HepG2 (cell line): Measurements from ENCODE around the gene NAP1L1. TPM values are rescaled to one million over a fixed set of nuclear protein-coding genes. Genes with fewer than 3 reads are reported as not detected.

Source experiments
- ARNTL ChIP-seq: sonication (generic); formaldehyde crosslinking; IDR thresholded peaks from 2 replicates; pipeline ENCODE4 v1.4.0; 2020; ENCODE audit warnings: mild to moderate bottlenecking, missing genetic modification reagents
- CCDC6 ChIP-seq: sonication (generic); formaldehyde crosslinking; IDR thresholded peaks from 2 replicates; pipeline ENCODE4 v1.8.1; 2022; ENCODE audit warnings: mild to moderate bottlenecking, missing genetic modification reagents, moderate library complexity
- FOSL1 ChIP-seq: sonication (generic); formaldehyde crosslinking; IDR thresholded peaks from 2 replicates; pipeline ENCODE4 v1.9.0; 2021; ENCODE audit warnings: missing genetic modification reagents, borderline replicate concordance
- GABPB1 ChIP-seq: IDR thresholded peaks from 2 replicates; pipeline ENCODE4 v1.6.1; 2016; ENCODE audit warnings: mild to moderate bottlenecking, missing genetic modification reagents, moderate library complexity, missing compliant biosample characterization
- GTF3A ChIP-seq: sonication (generic); formaldehyde crosslinking; conservative IDR thresholded peaks from 2 replicates; pipeline ENCODE4 v1.4.0; 2020; ENCODE audit warnings: mild to moderate bottlenecking, missing genetic modification reagents
- HBP1 ChIP-seq: IDR thresholded peaks from 2 replicates; pipeline ENCODE4 v1.6.1; 2016; ENCODE audit warnings: low read depth, control low read depth
- LCORL ChIP-seq, 2 experiments: fragments of 450-650 bp in 1 of 2; sonication (generic) in 1 of 2; formaldehyde crosslinking in 1 of 2; IDR thresholded peaks; 2 replicates each; pipeline versions ENCODE4 v1.5.0 to v1.6.1; 2017 to 2020; ENCODE audit warnings: antibody characterized with exemption in 1 of 2, missing genetic modification reagents in 1 of 2
- LRRFIP1 ChIP-seq: sonication (generic); formaldehyde crosslinking; conservative IDR thresholded peaks from 2 replicates; pipeline ENCODE4 v1.4.0; 2020; ENCODE audit warnings: missing genetic modification reagents
- MXI1 ChIP-seq: IDR thresholded peaks from 3 replicates; pipeline ENCODE4 v1.6.1; 2012; ENCODE audit warnings: low read depth, low read length, inconsistent platforms, borderline replicate concordance
- PBX3 ChIP-seq: sonication (generic); formaldehyde crosslinking; IDR thresholded peaks from 2 replicates; pipeline ENCODE4 v1.8.1; 2023; ENCODE audit warnings: missing genetic modification reagents, inconsistent platforms, borderline replicate concordance
- POGK ChIP-seq: sonication (generic); formaldehyde crosslinking; conservative IDR thresholded peaks from 2 replicates; pipeline ENCODE4 v1.8.0; 2022; ENCODE audit warnings: mild to moderate bottlenecking, moderate library complexity, missing genetic modification reagents
- RARA ChIP-seq: IDR thresholded peaks from 2 replicates; pipeline ENCODE4 v1.6.1; 2016; ENCODE audit warnings: missing genetic modification reagents, missing compliant biosample characterization
- RXRA ChIP-seq: sonication (generic); formaldehyde crosslinking; IDR thresholded peaks from 2 replicates; pipeline ENCODE4 v1.5.1; 2020; ENCODE audit warnings: missing genetic modification reagents
- RXRB ChIP-seq: IDR thresholded peaks from 2 replicates; pipeline ENCODE4 v1.6.1; 2016; ENCODE audit warnings: borderline replicate concordance, missing genetic modification reagents, missing compliant biosample characterization
- TRIM24 ChIP-seq: sonication (generic); formaldehyde crosslinking; IDR thresholded peaks from 2 replicates; pipeline ENCODE4 v1.8.0; 2022; ENCODE audit warnings: mild to moderate bottlenecking, missing genetic modification reagents
- ZBTB43 ChIP-seq: sonication (generic); formaldehyde crosslinking; conservative IDR thresholded peaks from 2 replicates; pipeline ENCODE4 v1.4.0; 2020; ENCODE audit warnings: missing genetic modification reagents
- ZFP36L2 ChIP-seq: sonication (generic); formaldehyde crosslinking; IDR thresholded peaks from 2 replicates; pipeline ENCODE4 v1.4.0; 2020; ENCODE audit warnings: missing genetic modification reagents
- ZFP37 ChIP-seq: sonication (generic); formaldehyde crosslinking; IDR thresholded peaks from 2 replicates; pipeline ENCODE4 v1.4.0; 2020; ENCODE audit warnings: missing genetic modification reagents, borderline replicate concordance
- ZNF30 ChIP-seq: sonication (generic); formaldehyde crosslinking; IDR thresholded peaks from 2 replicates; pipeline ENCODE4 v1.5.0; 2020; ENCODE audit warnings: mild to moderate bottlenecking, missing genetic modification reagents
- ZNF557 ChIP-seq: sonication (generic); formaldehyde crosslinking; IDR thresholded peaks from 2 replicates; pipeline ENCODE4 v1.4.0; 2020; ENCODE audit warnings: missing genetic modification reagents
- ZNF775 ChIP-seq: sonication (generic); formaldehyde crosslinking; IDR thresholded peaks from 2 replicates; pipeline ENCODE4 v1.4.0; 2020; ENCODE audit warnings: missing genetic modification reagents, mild to moderate bottlenecking, moderate library complexity, borderline replicate concordance
- polyA plus RNA-seq, 8 experiments: library from polyadenylated mRNA; depleted of rRNA in 3 of 8; stranded (reverse) in 7 of 8; unstranded in 1 of 8; fragments of >200 nt; fragmentation: Illumina TruSeq in 4 of 8; extraction: Trizol in 4 of 8; gene quantifications; 2 replicates each; pipeline versions ENCODE4 v1.2.1 to v1.2.3, GENCODE V29; 2011 to 2016; ENCODE audit warnings: low read depth in 4 of 8, missing spikeins in 1 of 8, mixed read lengths in 1 of 8; ENCODE audit not compliant: insufficient read depth in 1 of 8
- total RNA-seq, 5 experiments: library from RNA; depleted of rRNA; stranded (reverse); fragments of >200 nt; fragmentation: Illumina TruSeq; extraction: Trizol; gene quantifications; 2 replicates each; pipeline ENCODE4 v1.2.3, GENCODE V29; 2016; ENCODE audit warnings: low read depth in 1 of 5

The NAP1L1 gene
- total and polyA plus RNA-seq, 2 of the 13 experiments (the other 11 are each of a cell fraction or from before 2014, with no cell fraction given) = 207 to 309 TPM

GRCh38 chr12:76010732-76011458 is 73.6 kb downstream of the NAP1L1 start (continued):
- no peak for TF ChIP-seq CCDC6 (CRISPR knock-in tag)
- TF ChIP-seq ZFP37 (CRISPR knock-in tag) = no peak
- peak; percentile 53; the same call in 1 of the 2 replicates for TF ChIP-seq GABPB1 (CRISPR knock-in tag)
- TF ChIP-seq PBX3 = no peak
- no peak for TF ChIP-seq MXI1
- TF ChIP-seq GTF3A (CRISPR knock-in tag) = no peak
- TF ChIP-seq POGK (CRISPR knock-in tag) = 0 out of 2 replicates have a peak, but pooled peaks have one; percentile 6
- no peak for TF ChIP-seq HBP1 (CRISPR knock-in tag)
- TF ChIP-seq ZNF30 (CRISPR knock-in tag) = no peak
- TF ChIP-seq ZNF775 (CRISPR knock-in tag) = no peak
- no peak for TF ChIP-seq FOSL1
- TF ChIP-seq ZFP36L2 = no peak
- no peak for TF ChIP-seq ARNTL (CRISPR knock-in tag)
- no peak for TF ChIP-seq LRRFIP1 (CRISPR knock-in tag)
- no peak for TF ChIP-seq ZNF557 (CRISPR knock-in tag)
- TF ChIP-seq TRIM24 (CRISPR knock-in tag) = no peak
- TF ChIP-seq RXRB (CRISPR knock-in tag) = no peak
- TF ChIP-seq ZBTB43 (CRISPR knock-in tag) = no peak
- no peak for TF ChIP-seq RXRA (CRISPR knock-in tag)
- 0 out of 2 replicates have a peak, but pooled peaks have one; percentile 11 for TF ChIP-seq RARA
- TF ChIP-seq LCORL (IDR thresholded peaks at IDR 0.05) = no peak
- 0 out of 2 replicates have a peak, but pooled peaks have one; percentile 41 for TF ChIP-seq LCORL (CRISPR knock-in tag; IDR thresholded peaks at IDR 0.05)
